HG02870 (cell line): ENCODE results near the gene ZNF239.
"Not testable (repeated sequence)": the region's sequence is repeated elsewhere in the genome, so short reads cannot be mapped to it uniquely, and the experiment has no call there.

Experiments used
- ATAC-seq: cut with Tn5 transposase; IDR thresholded peaks from one replicate; pipeline ENCODE4 v1.9.1; 2021; ENCODE audit warnings: mild to moderate bottlenecking, moderate library complexity; ENCODE audit not compliant: unreplicated experiment

Gene ZNF239

GRCh38 chr10:43574001-43574892 lies at the start of gene ZNF239:
TSS of gene ZNF239 (minus strand) at chr10:43574616. CDS start at chr10:43558079, 16,537 bp downstream.
- ATAC-seq = peak; percentile 90

GRCh38 chr10:43623351-43623750 lies 48.9 kb upstream of the ZNF239 start:
- no peak for ATAC-seq

- ATAC-seq = no peak
Measured at GRCh38 chr10:43622038-43622437, 47.6 kb upstream of the ZNF239 start.

GRCh38 chr10:43619368-43619767 lies 45.0 kb upstream of the ZNF239 start:
- ATAC-seq = no peak

- no peak for ATAC-seq
Measured at GRCh38 chr10:43616697-43617370, 42.4 kb upstream of the ZNF239 start.

GRCh38 chr10:43610636-43611035 lies 36.2 kb upstream of the ZNF239 start:
- ATAC-seq = no peak

GRCh38 chr10:43607199-43607573 lies 32.8 kb upstream of the ZNF239 start:
- no peak for ATAC-seq

- peak; percentile 98 for ATAC-seq
Measured at GRCh38 chr10:43606323-43607198, 32.1 kb upstream of the ZNF239 start, which contains the start of gene ZNF485. TSS of gene ZNF485 (plus strand) at chr10:43606438. CDS start at chr10:43607051, 613 bp downstream.

GRCh38 chr10:43605850-43606322 lies 31.5 kb upstream of the ZNF239 start:
- ATAC-seq = no peak

GRCh38 chr10:43601576-43601975 lies 27.2 kb upstream of the ZNF239 start:
- ATAC-seq = not testable (repeated sequence)

- ATAC-seq = no peak
Measured at GRCh38 chr10:43599333-43599732, 24.9 kb upstream of the ZNF239 start.

- ATAC-seq = no peak
Measured at GRCh38 chr10:43598446-43598845, 24.0 kb upstream of the ZNF239 start.

- ATAC-seq = no peak
Measured at GRCh38 chr10:43596546-43596945, 22.1 kb upstream of the ZNF239 start.

- peak; percentile 55 for ATAC-seq
Measured at GRCh38 chr10:43595739-43596298, 21.4 kb upstream of the ZNF239 start.

GRCh38 chr10:43594944-43595589 lies 20.7 kb upstream of the ZNF239 start:
- ATAC-seq = peak; percentile 93

GRCh38 chr10:43591303-43591904 lies 17.0 kb upstream of the ZNF239 start:
- no peak for ATAC-seq

- not testable (repeated sequence) for ATAC-seq
Measured at GRCh38 chr10:43586730-43587115, 12.3 kb upstream of the ZNF239 start.

GRCh38 chr10:43585981-43586729 lies 11.7 kb upstream of the ZNF239 start:
- no peak for ATAC-seq

GRCh38 chr10:43585046-43585445 lies 10.6 kb upstream of the ZNF239 start:
- ATAC-seq = no peak
